Activated CD8-positive, alpha-beta memory T cell treated with anti-CD3 and anti-CD28 coated beads, Interleukin-2, amount 50 U/mL, for 24 hours (primary cell): Measurements from ENCODE around the gene TMEM132D.
"Not testable (repeated sequence)": the region's sequence is repeated elsewhere in the genome, so short reads cannot be mapped to it uniquely, and the experiment has no call there.

ENCODE experiments used
- DNase-seq: peaks from one replicate; pipeline ENCODE4 v3.0.0-alpha.2; 2020; ENCODE audit errors: extremely low read depth

TMEM132D gene

GRCh38 chr12:129067491-129067890 is 836.3 kb downstream of the TMEM132D start:
- DNase-seq = no peak

GRCh38 chr12:129064209-129064855 is 839.5 kb downstream of the TMEM132D start:
- no peak for DNase-seq

DNA sequence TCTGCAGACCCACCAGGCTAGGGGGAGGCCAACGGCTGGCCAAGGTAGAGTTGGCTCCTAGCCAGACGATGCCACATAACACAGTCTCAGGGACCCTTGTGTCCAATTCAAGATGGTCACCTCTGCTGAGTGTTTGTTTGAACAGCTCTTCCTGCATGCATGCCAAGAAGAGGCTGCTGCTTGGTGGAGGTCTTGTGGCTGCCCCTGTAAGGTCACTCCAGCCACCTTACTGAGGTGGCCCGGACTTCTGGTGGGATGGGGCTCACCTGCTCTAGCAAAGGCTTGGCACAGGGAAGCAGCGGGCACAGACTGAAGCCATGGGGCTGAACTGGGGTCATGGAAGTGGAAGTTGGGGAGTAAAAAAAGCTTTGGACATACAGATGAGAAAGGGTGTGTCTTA is 840.2 kb downstream of the TMEM132D start:
- no peak for DNase-seq

- DNase-seq = no peak
These were observed 850.6 kb downstream of the TMEM132D start for GRCh38 chr12:129053232-129053631.

DNA sequence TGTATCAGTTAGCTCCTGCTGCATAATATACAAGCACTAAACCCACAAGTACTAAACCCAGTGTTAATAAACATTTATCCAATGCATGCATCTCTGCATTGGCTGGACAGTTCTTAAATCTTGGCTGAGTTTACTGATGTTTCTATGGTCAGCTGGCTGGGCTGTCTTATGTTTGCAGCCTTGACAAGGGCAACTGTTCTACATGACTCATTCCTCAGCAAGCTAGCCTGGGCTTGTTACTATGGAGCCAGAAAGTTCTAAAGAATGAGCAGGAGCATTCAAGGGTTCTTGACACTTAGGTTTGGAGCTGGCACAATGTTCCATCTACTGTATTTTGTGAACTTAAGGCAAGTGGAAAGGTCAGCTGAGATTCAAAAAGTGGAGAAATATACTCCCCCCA is 851.5 kb downstream of the TMEM132D start:
- DNase-seq = no peak

GRCh38 chr12:129049917-129050316 is 853.9 kb downstream of the TMEM132D start:
- DNase-seq = no peak

DNA sequence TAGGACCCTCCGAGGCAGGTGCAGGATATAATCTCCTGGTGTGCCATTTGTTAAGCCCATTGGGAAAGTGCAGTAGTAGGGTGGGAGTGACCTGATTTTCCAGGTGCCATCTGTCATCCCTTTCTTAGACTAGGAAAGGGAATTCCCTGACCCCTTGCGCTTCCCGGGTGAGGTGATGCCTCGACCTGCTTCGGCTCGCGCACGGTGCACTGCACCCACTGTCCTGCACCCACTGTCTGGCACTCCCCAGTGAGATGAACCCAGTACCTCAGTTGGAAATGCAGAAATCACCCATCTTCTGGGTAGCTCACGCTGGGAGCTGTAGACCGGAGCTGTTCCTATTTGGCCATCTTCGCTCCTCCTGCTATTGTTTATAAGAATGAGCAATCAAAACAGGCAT is 860.5 kb downstream of the TMEM132D start:
- not testable (repeated sequence) for DNase-seq

DNA sequence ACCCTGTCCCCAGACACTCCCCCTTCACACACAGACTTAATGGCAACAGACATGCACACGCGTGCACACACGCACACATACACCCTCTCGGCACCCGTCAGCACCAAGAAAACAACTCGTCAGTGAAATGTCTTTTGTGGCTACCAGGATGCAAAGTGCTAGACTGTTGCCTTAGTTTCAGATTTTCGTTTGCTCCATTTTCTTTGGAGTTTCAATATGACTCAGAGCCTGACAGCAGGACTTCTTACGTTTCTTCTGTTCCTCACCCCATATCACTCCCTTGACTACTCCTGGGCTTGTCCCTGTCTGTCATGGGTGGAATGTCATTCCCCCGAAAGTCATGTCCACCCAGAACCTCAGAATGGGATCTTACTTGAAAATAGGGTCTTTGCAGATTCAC is 867.7 kb downstream of the TMEM132D start:
- no peak for DNase-seq

- DNase-seq = no peak
These were observed 869.1 kb downstream of the TMEM132D start for GRCh38 chr12:129034558-129035289.

DNA sequence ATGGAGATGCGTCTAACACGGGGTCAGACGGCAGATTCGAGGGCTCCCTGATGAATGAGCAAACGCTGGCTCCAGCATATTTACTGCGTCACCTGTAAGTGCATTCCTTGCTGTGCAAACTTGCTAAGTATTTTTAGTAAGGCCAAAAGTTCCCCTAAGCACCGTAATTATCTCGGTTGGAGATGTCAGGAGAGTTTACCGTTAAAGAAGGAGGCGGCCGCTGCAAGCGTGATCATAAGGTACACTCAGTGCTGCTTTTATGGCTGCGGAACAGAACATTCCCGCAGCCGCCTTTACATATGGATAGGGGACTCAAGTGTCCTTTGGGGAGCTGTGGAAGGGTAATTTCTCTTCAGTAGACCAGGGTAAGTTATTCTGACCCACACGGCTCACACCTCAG is 875.0 kb downstream of the TMEM132D start:
- no peak for DNase-seq

DNA sequence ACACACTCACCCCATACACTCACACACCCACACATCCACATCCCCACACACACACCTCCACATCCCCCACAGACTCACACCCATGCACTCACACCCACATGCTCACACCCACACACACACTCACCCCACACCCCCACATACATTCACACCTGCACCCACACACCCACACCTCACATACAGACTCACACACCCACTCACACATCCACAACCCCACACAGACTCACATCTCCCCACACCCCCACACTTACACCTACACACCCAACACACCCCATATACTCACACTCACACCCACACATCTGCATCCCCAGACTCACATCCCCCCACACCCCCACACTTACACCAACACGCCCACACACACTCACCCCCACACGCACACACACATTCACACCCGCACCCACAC is 878.8 kb downstream of the TMEM132D start:
- DNase-seq = no peak
